HepG2 (cell line): ENCODE results near the gene TPRN. TPM values are rescaled to one million over a fixed set of nuclear protein-coding genes. Genes with fewer than 3 reads are reported as not detected.

Experiments used
- GABPA ChIP-seq, 2 experiments: IDR thresholded peaks; 2 replicates each; pipeline ENCODE4 v1.6.1; 2011 to 2016; ENCODE audit warnings: low read depth in 2 of 2, low read length in 1 of 2, missing biosample characterization in 1 of 2, missing genetic modification characterization in 1 of 2
- GABPB1 ChIP-seq: IDR thresholded peaks from 2 replicates; pipeline ENCODE4 v1.6.1; 2016; ENCODE audit warnings: mild to moderate bottlenecking, missing genetic modification reagents, moderate library complexity, missing compliant biosample characterization
- JARID2 ChIP-seq: sonication (generic); formaldehyde crosslinking; IDR thresholded peaks from 2 replicates; pipeline ENCODE4 v1.8.1; 2023; ENCODE audit warnings: missing genetic modification reagents, inconsistent platforms; ENCODE audit not compliant: insufficient replicate concordance
- KLF16 ChIP-seq, 2 experiments: sonication (generic) in 1 of 2; formaldehyde crosslinking in 1 of 2; IDR thresholded peaks; 2 replicates each; pipeline versions ENCODE4 v1.6.1 to v1.8.0; 2016 to 2023; ENCODE audit warnings: missing genetic modification reagents in 2 of 2, missing compliant biosample characterization in 1 of 2
- MBD4 ChIP-seq: IDR thresholded peaks from 2 replicates; pipeline ENCODE4 v1.6.1; 2012; ENCODE audit warnings: low read length, inconsistent platforms, borderline replicate concordance
- REXO4 ChIP-seq: sonication (generic); formaldehyde crosslinking; IDR thresholded peaks from 2 replicates; pipeline ENCODE4 v1.8.0; 2022; ENCODE audit warnings: missing genetic modification reagents, mild to moderate bottlenecking, borderline replicate concordance
- RFX5 ChIP-seq: IDR thresholded peaks from 2 replicates; pipeline ENCODE4 v1.6.1; 2011; ENCODE audit warnings: low read depth, low read length, improper control_type of control experiment
- SOX13 ChIP-seq, 3 experiments: fragments of 450-650 bp in 1 of 3; sonication (generic) in 1 of 3; formaldehyde crosslinking in 1 of 3; IDR thresholded peaks in 2 of 3; conservative IDR thresholded peaks in 1 of 3; 2 replicates each; pipeline versions ENCODE4 v1.5.0 to v1.6.1; 2016 to 2020; ENCODE audit warnings: antibody characterized with exemption in 1 of 3, mild to moderate bottlenecking in 1 of 3, missing compliant biosample characterization in 1 of 3, missing genetic modification reagents in 1 of 3, moderate library complexity in 1 of 3
- TBP ChIP-seq: sonication (generic); formaldehyde crosslinking; IDR thresholded peaks from 2 replicates; pipeline ENCODE4 v1.5.0; 2020; ENCODE audit warnings: missing genetic modification reagents
- WIZ ChIP-seq: sonication (generic); formaldehyde crosslinking; IDR thresholded peaks from 2 replicates; pipeline ENCODE4 v1.5.1; 2020; ENCODE audit warnings: mild to moderate bottlenecking, missing genetic modification reagents
- ZNF256 ChIP-seq: sonication (generic); formaldehyde crosslinking; conservative IDR thresholded peaks from 2 replicates; pipeline ENCODE4 v1.4.0; 2020; ENCODE audit warnings: missing genetic modification reagents
- ZNF264 ChIP-seq: sonication (generic); formaldehyde crosslinking; IDR thresholded peaks from 2 replicates; pipeline ENCODE4 v1.4.0; 2020; ENCODE audit warnings: missing genetic modification reagents
- ZNF292 ChIP-seq: sonication (generic); formaldehyde crosslinking; IDR thresholded peaks from 2 replicates; pipeline ENCODE4 v1.8.1; 2022; ENCODE audit warnings: mild to moderate bottlenecking, low read depth, missing genetic modification reagents, borderline replicate concordance
- ZNF354B ChIP-seq: sonication (generic); formaldehyde crosslinking; IDR thresholded peaks from 2 replicates; pipeline ENCODE4 v1.8.0; 2022; ENCODE audit warnings: mild to moderate bottlenecking, missing genetic modification reagents
- ZNF670 ChIP-seq: sonication (generic); formaldehyde crosslinking; IDR thresholded peaks from 2 replicates; pipeline ENCODE4 v1.8.0; 2022; ENCODE audit warnings: mild to moderate bottlenecking, missing genetic modification reagents, borderline replicate concordance
- ZNF781 ChIP-seq: sonication (generic); formaldehyde crosslinking; IDR thresholded peaks from 2 replicates; pipeline ENCODE4 v1.5.1; 2020; ENCODE audit warnings: borderline replicate concordance, mild to moderate bottlenecking, missing genetic modification reagents; ENCODE audit errors: not compliant biosample characterization
- polyA plus RNA-seq, 8 experiments: library from polyadenylated mRNA; depleted of rRNA in 3 of 8; stranded (reverse) in 7 of 8; unstranded in 1 of 8; fragments of >200 nt; fragmentation: Illumina TruSeq in 4 of 8; extraction: Trizol in 4 of 8; gene quantifications; 2 replicates each; pipeline versions ENCODE4 v1.2.1 to v1.2.3, GENCODE V29; 2011 to 2016; ENCODE audit warnings: low read depth in 4 of 8, missing spikeins in 1 of 8, mixed read lengths in 1 of 8; ENCODE audit not compliant: insufficient read depth in 1 of 8
- total RNA-seq, 5 experiments: library from RNA; depleted of rRNA; stranded (reverse); fragments of >200 nt; fragmentation: Illumina TruSeq; extraction: Trizol; gene quantifications; 2 replicates each; pipeline ENCODE4 v1.2.3, GENCODE V29; 2016; ENCODE audit warnings: low read depth in 1 of 5
- TF ChIP-seq, protein P1 (sequence below): sonication (generic); formaldehyde crosslinking; IDR thresholded peaks from 2 replicates; pipeline ENCODE4 v1.8.1; 2023; ENCODE audit warnings: mild to moderate bottlenecking, moderate library complexity, missing genetic modification reagents
- TF ChIP-seq, protein P2 (sequence below): sonication (generic); formaldehyde crosslinking; IDR thresholded peaks from 2 replicates; pipeline ENCODE4 v1.4.0; 2020; ENCODE audit warnings: mild to moderate bottlenecking, missing genetic modification reagents
- TF ChIP-seq, protein P3 (sequence below): sonication (generic); formaldehyde crosslinking; IDR thresholded peaks from 2 replicates; pipeline ENCODE4 v1.8.0; 2022; ENCODE audit warnings: mild to moderate bottlenecking, missing genetic modification reagents, moderate library complexity
- TF ChIP-seq, protein P4 (sequence below): sonication (generic); formaldehyde crosslinking; conservative IDR thresholded peaks from 2 replicates; pipeline ENCODE4 v1.4.0; 2020; ENCODE audit warnings: missing genetic modification reagents
- TF ChIP-seq, protein P5 (sequence below): sonication (generic); formaldehyde crosslinking; IDR thresholded peaks from 2 replicates; pipeline ENCODE4 v1.9.0; 2022; ENCODE audit warnings: low read depth, missing genetic modification reagents

TPRN gene
- total and polyA plus RNA-seq, 2 of the 13 experiments (the other 11 are each of a cell fraction or from before 2014, with no cell fraction given), result 10.1 to 19.2 TPM

DNA sequence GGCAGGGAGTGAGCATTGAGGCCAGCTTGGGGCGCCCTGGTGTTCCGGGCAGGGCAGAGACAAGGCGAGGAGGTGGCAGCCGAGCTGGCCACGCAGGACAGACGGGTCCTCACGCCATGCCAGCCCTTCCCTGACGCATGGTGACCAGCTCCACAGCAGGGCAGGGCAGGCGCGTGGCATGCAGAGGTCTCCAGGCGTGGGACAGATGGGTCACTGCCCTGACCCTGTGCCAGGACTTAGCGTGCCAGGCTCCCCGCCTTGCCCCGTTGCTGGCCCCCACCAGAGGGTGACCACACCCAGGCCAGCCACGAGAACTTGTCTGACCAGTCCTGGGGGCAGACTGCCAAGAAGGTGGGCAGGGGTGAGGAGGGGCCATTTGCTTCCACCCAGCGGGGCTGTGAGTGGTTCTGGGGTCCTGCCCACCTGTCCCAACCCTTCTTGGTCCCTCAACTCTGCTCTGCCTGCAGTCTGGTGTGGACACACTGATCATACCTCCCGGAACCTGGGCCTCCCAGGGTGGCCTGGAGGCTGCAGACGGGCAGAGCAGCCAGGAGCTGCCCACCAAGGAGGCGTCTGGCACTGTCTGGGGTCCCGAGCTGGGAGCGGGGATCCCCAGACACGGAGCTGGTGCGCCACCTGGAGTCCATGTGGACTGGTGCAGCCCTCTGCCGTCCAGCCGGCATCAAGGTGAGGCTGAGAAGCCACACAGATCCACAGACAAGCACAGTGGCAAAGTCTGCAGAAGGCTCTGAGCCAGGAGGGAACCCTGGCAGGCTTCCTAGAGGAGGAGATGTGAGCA is 26.7 kb upstream of the TPRN start, which contains the start of gene RNF224 (continued):
- TF ChIP-seq TBP (CRISPR knock-in tag), result no peak
- TF ChIP-seq, protein P1, sequence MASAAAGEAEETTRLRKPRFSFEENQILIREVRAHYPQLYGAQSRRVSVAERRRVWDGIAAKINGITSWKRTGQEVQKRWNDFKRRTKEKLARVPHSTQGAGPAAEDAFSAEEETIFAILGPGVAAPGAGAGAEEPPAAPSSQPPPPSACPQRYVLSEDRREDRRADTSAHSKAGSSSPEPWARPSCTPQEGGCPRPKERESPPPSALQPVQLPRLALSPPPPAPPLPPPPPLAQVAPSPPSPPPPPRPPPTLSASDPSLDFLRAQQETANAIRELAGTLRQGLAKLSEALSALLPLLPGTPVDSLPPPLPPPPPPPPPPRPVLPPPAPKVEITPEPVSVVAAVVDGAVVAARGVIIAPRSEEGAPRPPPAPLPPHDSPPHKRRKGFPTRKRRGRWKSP (CRISPR knock-in tag), result no peak
- TF ChIP-seq WIZ (CRISPR knock-in tag), result no peak
- TF ChIP-seq, protein P2, sequence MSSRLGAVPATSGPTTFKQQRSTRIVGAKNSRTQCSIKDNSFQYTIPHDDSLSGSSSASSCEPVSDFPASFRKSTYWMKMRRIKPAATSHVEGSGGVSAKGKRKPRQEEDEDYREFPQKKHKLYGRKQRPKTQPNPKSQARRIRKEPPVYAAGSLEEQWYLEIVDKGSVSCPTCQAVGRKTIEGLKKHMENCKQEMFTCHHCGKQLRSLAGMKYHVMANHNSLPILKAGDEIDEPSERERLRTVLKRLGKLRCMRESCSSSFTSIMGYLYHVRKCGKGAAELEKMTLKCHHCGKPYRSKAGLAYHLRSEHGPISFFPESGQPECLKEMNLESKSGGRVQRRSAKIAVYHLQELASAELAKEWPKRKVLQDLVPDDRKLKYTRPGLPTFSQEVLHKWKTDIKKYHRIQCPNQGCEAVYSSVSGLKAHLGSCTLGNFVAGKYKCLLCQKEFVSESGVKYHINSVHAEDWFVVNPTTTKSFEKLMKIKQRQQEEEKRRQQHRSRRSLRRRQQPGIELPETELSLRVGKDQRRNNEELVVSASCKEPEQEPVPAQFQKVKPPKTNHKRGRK, result no peak
- TF ChIP-seq MBD4, result no peak
- TF ChIP-seq ZNF256, result no peak
- TF ChIP-seq REXO4 (CRISPR knock-in tag), result no peak
- no peak for TF ChIP-seq KLF16 (CRISPR knock-in tag; IDR thresholded peaks at IDR 0.05)
- TF ChIP-seq, protein P3, sequence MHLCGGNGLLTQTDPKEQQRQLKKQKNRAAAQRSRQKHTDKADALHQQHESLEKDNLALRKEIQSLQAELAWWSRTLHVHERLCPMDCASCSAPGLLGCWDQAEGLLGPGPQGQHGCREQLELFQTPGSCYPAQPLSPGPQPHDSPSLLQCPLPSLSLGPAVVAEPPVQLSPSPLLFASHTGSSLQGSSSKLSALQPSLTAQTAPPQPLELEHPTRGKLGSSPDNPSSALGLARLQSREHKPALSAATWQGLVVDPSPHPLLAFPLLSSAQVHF (CRISPR knock-in tag), result no peak
- TF ChIP-seq ZNF670 (CRISPR knock-in tag), result no peak
- TF ChIP-seq ZNF264 (CRISPR knock-in tag), result no peak
- TF ChIP-seq RFX5, result no peak
- TF ChIP-seq ZNF292 (CRISPR knock-in tag), result no peak
- TF ChIP-seq, protein P4, sequence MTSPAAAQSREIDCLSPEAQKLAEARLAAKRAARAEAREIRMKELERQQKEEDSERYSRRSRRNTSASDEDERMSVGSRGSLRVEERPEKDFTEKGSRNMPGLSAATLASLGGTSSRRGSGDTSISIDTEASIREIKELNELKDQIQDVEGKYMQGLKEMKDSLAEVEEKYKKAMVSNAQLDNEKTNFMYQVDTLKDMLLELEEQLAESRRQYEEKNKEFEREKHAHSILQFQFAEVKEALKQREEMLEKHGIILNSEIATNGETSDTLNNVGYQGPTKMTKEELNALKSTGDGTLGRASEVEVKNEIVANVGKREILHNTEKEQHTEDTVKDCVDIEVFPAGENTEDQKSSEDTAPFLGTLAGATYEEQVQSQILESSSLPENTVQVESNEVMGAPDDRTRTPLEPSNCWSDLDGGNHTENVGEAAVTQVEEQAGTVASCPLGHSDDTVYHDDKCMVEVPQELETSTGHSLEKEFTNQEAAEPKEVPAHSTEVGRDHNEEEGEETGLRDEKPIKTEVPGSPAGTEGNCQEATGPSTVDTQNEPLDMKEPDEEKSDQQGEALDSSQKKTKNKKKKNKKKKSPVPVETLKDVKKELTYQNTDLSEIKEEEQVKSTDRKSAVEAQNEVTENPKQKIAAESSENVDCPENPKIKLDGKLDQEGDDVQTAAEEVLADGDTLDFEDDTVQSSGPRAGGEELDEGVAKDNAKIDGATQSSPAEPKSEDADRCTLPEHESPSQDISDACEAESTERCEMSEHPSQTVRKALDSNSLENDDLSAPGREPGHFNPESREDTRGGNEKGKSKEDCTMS (CRISPR knock-in tag), result no peak
- TF ChIP-seq ZNF781 (CRISPR knock-in tag), result no peak
- no peak for TF ChIP-seq ZNF354B
- no peak for TF ChIP-seq JARID2 (CRISPR knock-in tag)
- peak; percentile 42 for TF ChIP-seq GABPB1 (CRISPR knock-in tag)
- TF ChIP-seq, protein P5, sequence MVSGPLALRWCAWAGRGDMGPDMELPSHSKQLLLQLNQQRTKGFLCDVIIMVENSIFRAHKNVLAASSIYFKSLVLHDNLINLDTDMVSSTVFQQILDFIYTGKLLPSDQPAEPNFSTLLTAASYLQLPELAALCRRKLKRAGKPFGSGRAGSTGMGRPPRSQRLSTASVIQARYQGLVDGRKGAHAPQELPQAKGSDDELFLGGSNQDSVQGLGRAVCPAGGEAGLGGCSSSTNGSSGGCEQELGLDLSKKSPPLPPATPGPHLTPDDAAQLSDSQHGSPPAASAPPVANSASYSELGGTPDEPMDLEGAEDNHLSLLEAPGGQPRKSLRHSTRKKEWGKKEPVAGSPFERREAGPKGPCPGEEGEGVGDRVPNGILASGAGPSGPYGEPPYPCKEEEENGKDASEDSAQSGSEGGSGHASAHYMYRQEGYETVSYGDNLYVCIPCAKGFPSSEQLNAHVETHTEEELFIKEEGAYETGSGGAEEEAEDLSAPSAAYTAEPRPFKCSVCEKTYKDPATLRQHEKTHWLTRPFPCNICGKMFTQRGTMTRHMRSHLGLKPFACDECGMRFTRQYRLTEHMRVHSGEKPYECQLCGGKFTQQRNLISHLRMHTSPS, result peak; percentile 55
- no peak for TF ChIP-seq GABPA (IDR thresholded peaks at IDR 0.05; ENCODE audit: low read depth, low read length)
- no peak for TF ChIP-seq GABPA (CRISPR knock-in tag; IDR thresholded peaks at IDR 0.05; ENCODE audit: low read depth)
- TF ChIP-seq SOX13 (IDR thresholded peaks at IDR 0.05), result no peak
- TF ChIP-seq SOX13 (CRISPR knock-in tag; conservative IDR thresholded peaks at IDR 0.05 in 1 of 2, IDR thresholded peaks at IDR 0.05 in 1 of 2), result no peak; a peak in 1 of 4 replicates
